ENCODE measurements around the gene TNXB.

DNA sequence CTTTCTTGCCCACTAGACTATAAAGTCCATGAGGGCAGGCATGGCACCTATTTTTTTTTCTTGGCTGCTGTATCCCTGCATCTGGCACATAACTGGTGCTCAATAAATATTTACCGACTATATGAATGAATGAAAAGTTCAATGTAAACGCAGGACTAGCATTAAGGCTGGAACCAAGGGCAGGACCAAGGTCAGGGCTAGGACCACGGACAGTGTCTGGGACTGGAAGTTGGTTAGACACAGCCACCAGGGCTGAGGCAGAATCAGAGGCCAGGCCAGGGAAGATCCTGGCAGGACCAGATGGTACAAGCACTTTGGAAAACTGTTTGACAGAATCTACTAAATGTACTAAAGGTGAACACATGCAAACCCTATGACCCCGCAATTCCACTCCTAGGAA is 3.7 kb downstream of the TNXB start:
- TF ChIP-seq FOXM1 (IDR thresholded peaks at IDR 0.05; ENCODE audit: borderline replicate concordance, low read depth) = no peak
- TF ChIP-seq, protein P1, sequence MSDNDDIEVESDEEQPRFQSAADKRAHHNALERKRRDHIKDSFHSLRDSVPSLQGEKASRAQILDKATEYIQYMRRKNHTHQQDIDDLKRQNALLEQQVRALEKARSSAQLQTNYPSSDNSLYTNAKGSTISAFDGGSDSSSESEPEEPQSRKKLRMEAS (IDR thresholded peaks at IDR 0.05) = no peak
- TF ChIP-seq EP300 (IDR thresholded peaks at IDR 0.05; ENCODE audit: borderline replicate concordance) = no peak
- no peak for TF ChIP-seq RAD21 (IDR thresholded peaks at IDR 0.05; ENCODE audit: low read depth)
- no peak for TF ChIP-seq ZBTB7A (IDR thresholded peaks at IDR 0.05; ENCODE audit: low read depth)
- TF ChIP-seq CREB1 (IDR thresholded peaks at IDR 0.05; ENCODE audit: low read depth) = no peak
- no peak for TF ChIP-seq TAF1 (IDR thresholded peaks at IDR 0.05; ENCODE audit: low read depth)
- TF ChIP-seq YY1 (IDR thresholded peaks at IDR 0.05; ENCODE audit: low read depth) = no peak
- TF ChIP-seq, protein P2, sequence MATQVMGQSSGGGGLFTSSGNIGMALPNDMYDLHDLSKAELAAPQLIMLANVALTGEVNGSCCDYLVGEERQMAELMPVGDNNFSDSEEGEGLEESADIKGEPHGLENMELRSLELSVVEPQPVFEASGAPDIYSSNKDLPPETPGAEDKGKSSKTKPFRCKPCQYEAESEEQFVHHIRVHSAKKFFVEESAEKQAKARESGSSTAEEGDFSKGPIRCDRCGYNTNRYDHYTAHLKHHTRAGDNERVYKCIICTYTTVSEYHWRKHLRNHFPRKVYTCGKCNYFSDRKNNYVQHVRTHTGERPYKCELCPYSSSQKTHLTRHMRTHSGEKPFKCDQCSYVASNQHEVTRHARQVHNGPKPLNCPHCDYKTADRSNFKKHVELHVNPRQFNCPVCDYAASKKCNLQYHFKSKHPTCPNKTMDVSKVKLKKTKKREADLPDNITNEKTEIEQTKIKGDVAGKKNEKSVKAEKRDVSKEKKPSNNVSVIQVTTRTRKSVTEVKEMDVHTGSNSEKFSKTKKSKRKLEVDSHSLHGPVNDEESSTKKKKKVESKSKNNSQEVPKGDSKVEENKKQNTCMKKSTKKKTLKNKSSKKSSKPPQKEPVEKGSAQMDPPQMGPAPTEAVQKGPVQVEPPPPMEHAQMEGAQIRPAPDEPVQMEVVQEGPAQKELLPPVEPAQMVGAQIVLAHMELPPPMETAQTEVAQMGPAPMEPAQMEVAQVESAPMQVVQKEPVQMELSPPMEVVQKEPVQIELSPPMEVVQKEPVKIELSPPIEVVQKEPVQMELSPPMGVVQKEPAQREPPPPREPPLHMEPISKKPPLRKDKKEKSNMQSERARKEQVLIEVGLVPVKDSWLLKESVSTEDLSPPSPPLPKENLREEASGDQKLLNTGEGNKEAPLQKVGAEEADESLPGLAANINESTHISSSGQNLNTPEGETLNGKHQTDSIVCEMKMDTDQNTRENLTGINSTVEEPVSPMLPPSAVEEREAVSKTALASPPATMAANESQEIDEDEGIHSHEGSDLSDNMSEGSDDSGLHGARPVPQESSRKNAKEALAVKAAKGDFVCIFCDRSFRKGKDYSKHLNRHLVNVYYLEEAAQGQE (IDR thresholded peaks at IDR 0.05; ENCODE audit: low read depth) = peak; percentile 97
- no peak for TF ChIP-seq TCF12 (IDR thresholded peaks at IDR 0.05; ENCODE audit: low read depth)
- TF ChIP-seq TEAD4 (IDR thresholded peaks at IDR 0.05) = no peak
- no peak for TF ChIP-seq EGR1 (IDR thresholded peaks at IDR 0.05)
- no peak for TF ChIP-seq CEBPB (IDR thresholded peaks at IDR 0.05)

Measured in Ishikawa (cell line).